SK-N-SH treated with all-trans-retinoic acid at 6 μM for 48 hours (cell line): ENCODE results near the gene HMCN2.

Experiments used
- ATAC-seq: fragments of 200-7000 bp; cut with Tn5 transposase; 3 replicates; pipeline ENCODE4 v1.9.1; 2020; ENCODE audit warnings: mild to moderate bottlenecking, moderate library complexity
- ARNTL ChIP-seq: fragments of 450-650 bp; formaldehyde crosslinking; IDR thresholded peaks from 2 replicates; pipeline ENCODE4 v1.5.0; 2020; ENCODE audit warnings: low read depth, mild to moderate bottlenecking, moderate library complexity, borderline replicate concordance
- BACH2 ChIP-seq: fragments of 250-450 bp; sonication (Bioruptor Pico); IDR thresholded peaks from 2 replicates; pipeline ENCODE4 v1.9.0; 2021; ENCODE audit warnings: mild to moderate bottlenecking, borderline replicate concordance
- CSDC2 ChIP-seq: fragments of 250-450 bp; sonication (Bioruptor Pico); IDR thresholded peaks from 2 replicates; pipeline ENCODE4 v1.5.0; 2020; ENCODE audit warnings: mild to moderate bottlenecking, moderate library complexity
- CSRNP3 ChIP-seq: fragments of 250-450 bp; sonication (Bioruptor Pico); IDR thresholded peaks from 2 replicates; pipeline ENCODE4 v1.5.1; 2021; ENCODE audit warnings: mild to moderate bottlenecking, moderate library complexity
- ESRRG ChIP-seq: fragments of 250-450 bp; sonication (Bioruptor Pico); IDR thresholded peaks from 2 replicates; pipeline ENCODE4 v1.6.1; 2021; ENCODE audit warnings: mild to moderate bottlenecking
- GLIS3 ChIP-seq: fragments of 250-450 bp; sonication (Bioruptor Pico); IDR thresholded peaks from 2 replicates; pipeline ENCODE4 v1.5.0; 2020; ENCODE audit warnings: mild to moderate bottlenecking, moderate library complexity
- ISL1 ChIP-seq: fragments of 250-450 bp; sonication (Bioruptor Pico); IDR thresholded peaks from 2 replicates; pipeline ENCODE4 v2.1.2; 2022; ENCODE audit warnings: mild to moderate bottlenecking, moderate library complexity
- OSR1 ChIP-seq: fragments of 250-450 bp; sonication (Bioruptor Pico); IDR thresholded peaks from 2 replicates; pipeline ENCODE4 v1.8.0; 2022; ENCODE audit warnings: moderate library complexity, mild to moderate bottlenecking, inconsistent platforms
- PATZ1 ChIP-seq: fragments of 250-450 bp; sonication (Bioruptor Pico); IDR thresholded peaks from 2 replicates; pipeline ENCODE4 v1.8.0; 2020; ENCODE audit warnings: mild to moderate bottlenecking, moderate library complexity, borderline replicate concordance
- PPARA ChIP-seq: fragments of 250-450 bp; sonication (Bioruptor Pico); IDR thresholded peaks from 2 replicates; pipeline ENCODE4 v1.5.0; 2020; ENCODE audit warnings: mild to moderate bottlenecking, borderline replicate concordance
- RARB ChIP-seq: fragments of 250-450 bp; sonication (Bioruptor Pico); IDR thresholded peaks from 2 replicates; pipeline ENCODE4 v1.8.0; 2021; ENCODE audit warnings: mild to moderate bottlenecking, moderate library complexity
- SNAI2 ChIP-seq: fragments of 250-450 bp; sonication (Bioruptor Pico); IDR thresholded peaks from 2 replicates; pipeline ENCODE4 v1.5.0; 2020; ENCODE audit warnings: mild to moderate bottlenecking, moderate library complexity
- TCF4 ChIP-seq: fragments of 250-450 bp; sonication (Bioruptor Pico); IDR thresholded peaks from 2 replicates; pipeline ENCODE4 v1.8.0; 2021; ENCODE audit warnings: mild to moderate bottlenecking, moderate library complexity, borderline replicate concordance
- TOX ChIP-seq: fragments of 250-450 bp; sonication (Bioruptor Pico); IDR thresholded peaks from 2 replicates; pipeline ENCODE4 v1.8.0; 2021; ENCODE audit warnings: mild to moderate bottlenecking, moderate library complexity, borderline replicate concordance
- ZC3H10 ChIP-seq: fragments of 250-450 bp; sonication (Bioruptor Pico); IDR thresholded peaks from 2 replicates; pipeline ENCODE4 v1.5.1; 2021; ENCODE audit warnings: mild to moderate bottlenecking, moderate library complexity
- ZFP3 ChIP-seq: fragments of 250-450 bp; sonication (Bioruptor Pico); IDR thresholded peaks from 2 replicates; pipeline ENCODE4 v1.5.0; 2020; ENCODE audit warnings: mild to moderate bottlenecking, moderate library complexity
- ZFP30 ChIP-seq: fragments of 450-650 bp; formaldehyde crosslinking; IDR thresholded peaks from 2 replicates; pipeline ENCODE4 v1.5.0; 2022; ENCODE audit warnings: mild to moderate bottlenecking, moderate library complexity
- ZNF565 ChIP-seq: fragments of 450-650 bp; formaldehyde crosslinking; conservative IDR thresholded peaks from 2 replicates; pipeline ENCODE4 v1.5.0; 2020; ENCODE audit warnings: low read depth, mild to moderate bottlenecking, moderate library complexity
- ZNF70 ChIP-seq: fragments of 450-650 bp; formaldehyde crosslinking; IDR thresholded peaks from 2 replicates; pipeline ENCODE4 v1.5.0; 2020; ENCODE audit warnings: mild to moderate bottlenecking, moderate library complexity
- ZNF8 ChIP-seq: fragments of 450-650 bp; formaldehyde crosslinking; IDR thresholded peaks from 2 replicates; pipeline ENCODE4 v1.5.0; 2020; ENCODE audit warnings: mild to moderate bottlenecking, moderate library complexity
- TF ChIP-seq, protein P1 (sequence below): fragments of 250-450 bp; sonication (Bioruptor Pico); IDR thresholded peaks from 2 replicates; pipeline ENCODE4 v1.8.0; 2021; ENCODE audit warnings: low read depth, mild to moderate bottlenecking, moderate library complexity, borderline replicate concordance
- TF ChIP-seq, protein P2 (sequence below): fragments of 250-450 bp; sonication (Bioruptor Pico); IDR thresholded peaks from 2 replicates; pipeline ENCODE4 v1.5.1; 2020; ENCODE audit warnings: low read depth, mild to moderate bottlenecking, moderate library complexity
- TF ChIP-seq, protein P3 (sequence below): fragments of 250-450 bp; sonication (Bioruptor Pico); IDR thresholded peaks from 2 replicates; pipeline ENCODE4 v1.5.0; 2020; ENCODE audit warnings: mild to moderate bottlenecking, moderate library complexity

HMCN2 gene

GRCh38 chr9:130480673-130481072, 215.1 kb downstream of the HMCN2 start:
- peak; percentile 76 for ATAC-seq
- no peak for TF ChIP-seq ARNTL (CRISPR knock-in tag)
- no peak for TF ChIP-seq ESRRG (CRISPR knock-in tag)
- no peak for TF ChIP-seq ZFP3 (CRISPR knock-in tag)
- no peak for TF ChIP-seq ZNF70 (CRISPR knock-in tag)
- TF ChIP-seq, protein P1, sequence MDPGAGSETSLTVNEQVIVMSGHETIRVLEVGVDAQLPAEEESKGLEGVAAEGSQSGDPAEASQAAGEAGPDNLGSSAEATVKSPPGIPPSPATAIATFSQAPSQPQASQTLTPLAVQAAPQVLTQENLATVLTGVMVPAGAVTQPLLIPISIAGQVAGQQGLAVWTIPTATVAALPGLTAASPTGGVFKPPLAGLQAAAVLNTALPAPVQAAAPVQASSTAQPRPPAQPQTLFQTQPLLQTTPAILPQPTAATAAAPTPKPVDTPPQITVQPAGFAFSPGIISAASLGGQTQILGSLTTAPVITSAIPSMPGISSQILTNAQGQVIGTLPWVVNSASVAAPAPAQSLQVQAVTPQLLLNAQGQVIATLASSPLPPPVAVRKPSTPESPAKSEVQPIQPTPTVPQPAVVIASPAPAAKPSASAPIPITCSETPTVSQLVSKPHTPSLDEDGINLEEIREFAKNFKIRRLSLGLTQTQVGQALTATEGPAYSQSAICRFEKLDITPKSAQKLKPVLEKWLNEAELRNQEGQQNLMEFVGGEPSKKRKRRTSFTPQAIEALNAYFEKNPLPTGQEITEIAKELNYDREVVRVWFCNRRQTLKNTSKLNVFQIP, result no peak

DNA sequence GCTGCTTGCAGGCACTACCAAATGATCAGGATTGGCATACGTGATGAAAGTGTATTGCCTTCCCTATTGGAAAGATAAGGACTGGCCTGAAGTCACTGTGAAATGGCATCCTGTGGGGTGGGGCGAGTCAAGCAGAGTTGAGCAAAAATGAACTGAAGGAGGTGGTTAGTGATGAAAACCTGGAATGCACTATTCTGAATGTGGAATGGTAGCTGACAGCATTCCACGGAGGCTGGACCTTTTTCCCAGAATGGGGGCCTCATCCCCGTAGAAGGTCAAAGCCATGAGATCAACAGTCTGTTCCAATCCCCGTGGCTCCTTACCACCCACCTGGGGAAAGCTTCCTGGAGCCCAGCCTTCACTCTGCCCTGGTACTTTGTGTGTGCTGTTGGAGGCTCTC, 216.9 kb downstream of the HMCN2 start:
- no peak for ATAC-seq
- no peak for TF ChIP-seq ISL1 (CRISPR knock-in tag)
- no peak for TF ChIP-seq SNAI2 (CRISPR knock-in tag)
- TF ChIP-seq GLIS3 (CRISPR knock-in tag), result no peak
- no peak for TF ChIP-seq RARB (CRISPR knock-in tag)
- TF ChIP-seq PPARA, result no peak
- TF ChIP-seq, protein P1, result no peak
- no peak for TF ChIP-seq TCF4 (CRISPR knock-in tag)
- no peak for TF ChIP-seq ZC3H10 (CRISPR knock-in tag)
- TF ChIP-seq BACH2 (CRISPR knock-in tag), result no peak
- no peak for TF ChIP-seq TOX (CRISPR knock-in tag)
- no peak for TF ChIP-seq OSR1 (CRISPR knock-in tag)
- no peak for TF ChIP-seq ZNF565
- TF ChIP-seq CSRNP3 (CRISPR knock-in tag), result no peak
- TF ChIP-seq ZNF8 (CRISPR knock-in tag), result no peak
- no peak for TF ChIP-seq ARNTL (CRISPR knock-in tag)
- no peak for TF ChIP-seq CSDC2 (CRISPR knock-in tag)
- TF ChIP-seq, protein P2, sequence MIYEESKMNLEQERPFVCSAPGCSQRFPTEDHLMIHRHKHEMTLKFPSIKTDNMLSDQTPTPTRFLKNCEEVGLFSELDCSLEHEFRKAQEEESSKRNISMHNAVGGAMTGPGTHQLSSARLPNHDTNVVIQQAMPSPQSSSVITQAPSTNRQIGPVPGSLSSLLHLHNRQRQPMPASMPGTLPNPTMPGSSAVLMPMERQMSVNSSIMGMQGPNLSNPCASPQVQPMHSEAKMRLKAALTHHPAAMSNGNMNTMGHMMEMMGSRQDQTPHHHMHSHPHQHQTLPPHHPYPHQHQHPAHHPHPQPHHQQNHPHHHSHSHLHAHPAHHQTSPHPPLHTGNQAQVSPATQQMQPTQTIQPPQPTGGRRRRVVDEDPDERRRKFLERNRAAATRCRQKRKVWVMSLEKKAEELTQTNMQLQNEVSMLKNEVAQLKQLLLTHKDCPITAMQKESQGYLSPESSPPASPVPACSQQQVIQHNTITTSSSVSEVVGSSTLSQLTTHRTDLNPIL (CRISPR knock-in tag), result no peak

DNA sequence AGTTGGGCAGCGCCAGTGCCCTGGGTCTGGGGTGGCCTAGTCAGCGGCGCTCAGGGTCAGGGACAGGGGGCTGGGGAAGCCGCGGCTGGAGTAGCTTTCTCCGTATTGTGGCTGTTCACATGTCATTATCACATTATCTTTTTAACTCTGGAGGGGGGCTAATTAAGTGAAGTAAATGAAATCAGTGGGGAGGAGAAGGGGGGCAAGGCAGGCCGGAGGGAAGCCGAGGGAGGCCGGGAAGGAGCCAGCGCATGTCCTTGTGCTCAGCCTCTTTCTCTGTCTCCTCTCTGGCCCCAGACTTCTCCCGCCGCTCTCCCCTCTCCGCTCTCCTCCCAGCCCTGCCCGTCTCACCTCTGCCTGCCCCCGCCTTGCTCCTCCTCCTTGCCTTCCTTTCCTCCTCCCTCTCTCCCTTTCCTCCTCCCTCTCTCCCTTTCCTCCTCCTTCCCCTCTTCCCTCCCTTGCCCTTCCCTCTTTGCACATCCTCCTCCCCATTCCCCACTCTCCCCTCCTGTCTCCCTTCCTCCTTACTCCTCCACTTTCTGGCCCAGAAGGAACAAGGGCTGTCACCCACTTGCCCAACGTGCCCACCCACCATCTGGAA, 217.9 kb downstream of the HMCN2 start:
- TF ChIP-seq CSDC2 (CRISPR knock-in tag), result no peak
- TF ChIP-seq ZC3H10 (CRISPR knock-in tag), result no peak
- no peak for TF ChIP-seq GLIS3 (CRISPR knock-in tag)
- TF ChIP-seq ZNF70 (CRISPR knock-in tag), result no peak
- TF ChIP-seq SNAI2 (CRISPR knock-in tag), result no peak
- no peak for TF ChIP-seq TCF4 (CRISPR knock-in tag)
- TF ChIP-seq ISL1 (CRISPR knock-in tag), result no peak
- TF ChIP-seq PPARA, result no peak
- no peak for TF ChIP-seq PATZ1 (CRISPR knock-in tag)
- no peak for TF ChIP-seq TOX (CRISPR knock-in tag)
- TF ChIP-seq, protein P2 (CRISPR knock-in tag), result no peak
- TF ChIP-seq ESRRG (CRISPR knock-in tag), result no peak
- TF ChIP-seq CSRNP3 (CRISPR knock-in tag), result no peak
- TF ChIP-seq BACH2 (CRISPR knock-in tag), result no peak
- TF ChIP-seq ZFP30 (CRISPR knock-in tag), result no peak
- TF ChIP-seq RARB (CRISPR knock-in tag), result no peak
- TF ChIP-seq, protein P3, sequence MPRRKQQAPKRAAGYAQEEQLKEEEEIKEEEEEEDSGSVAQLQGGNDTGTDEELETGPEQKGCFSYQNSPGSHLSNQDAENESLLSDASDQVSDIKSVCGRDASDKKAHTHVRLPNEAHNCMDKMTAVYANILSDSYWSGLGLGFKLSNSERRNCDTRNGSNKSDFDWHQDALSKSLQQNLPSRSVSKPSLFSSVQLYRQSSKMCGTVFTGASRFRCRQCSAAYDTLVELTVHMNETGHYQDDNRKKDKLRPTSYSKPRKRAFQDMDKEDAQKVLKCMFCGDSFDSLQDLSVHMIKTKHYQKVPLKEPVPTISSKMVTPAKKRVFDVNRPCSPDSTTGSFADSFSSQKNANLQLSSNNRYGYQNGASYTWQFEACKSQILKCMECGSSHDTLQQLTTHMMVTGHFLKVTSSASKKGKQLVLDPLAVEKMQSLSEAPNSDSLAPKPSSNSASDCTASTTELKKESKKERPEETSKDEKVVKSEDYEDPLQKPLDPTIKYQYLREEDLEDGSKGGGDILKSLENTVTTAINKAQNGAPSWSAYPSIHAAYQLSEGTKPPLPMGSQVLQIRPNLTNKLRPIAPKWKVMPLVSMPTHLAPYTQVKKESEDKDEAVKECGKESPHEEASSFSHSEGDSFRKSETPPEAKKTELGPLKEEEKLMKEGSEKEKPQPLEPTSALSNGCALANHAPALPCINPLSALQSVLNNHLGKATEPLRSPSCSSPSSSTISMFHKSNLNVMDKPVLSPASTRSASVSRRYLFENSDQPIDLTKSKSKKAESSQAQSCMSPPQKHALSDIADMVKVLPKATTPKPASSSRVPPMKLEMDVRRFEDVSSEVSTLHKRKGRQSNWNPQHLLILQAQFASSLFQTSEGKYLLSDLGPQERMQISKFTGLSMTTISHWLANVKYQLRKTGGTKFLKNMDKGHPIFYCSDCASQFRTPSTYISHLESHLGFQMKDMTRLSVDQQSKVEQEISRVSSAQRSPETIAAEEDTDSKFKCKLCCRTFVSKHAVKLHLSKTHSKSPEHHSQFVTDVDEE (CRISPR knock-in tag), result no peak

More for the DNA sequence above, 217.9 kb downstream of the HMCN2 start:
- ATAC-seq, result no peak
